GM19035 (cell line): ENCODE results near the gene HIPK4.
A peak's percentile ranks its signal among the peaks of the same experiment; 100 is the strongest.

Experiments
- ATAC-seq: cut with Tn5 transposase; IDR thresholded peaks from one replicate; pipeline ENCODE4 v1.9.1; 2021; ENCODE audit not compliant: unreplicated experiment

The HIPK4 gene

DNA sequence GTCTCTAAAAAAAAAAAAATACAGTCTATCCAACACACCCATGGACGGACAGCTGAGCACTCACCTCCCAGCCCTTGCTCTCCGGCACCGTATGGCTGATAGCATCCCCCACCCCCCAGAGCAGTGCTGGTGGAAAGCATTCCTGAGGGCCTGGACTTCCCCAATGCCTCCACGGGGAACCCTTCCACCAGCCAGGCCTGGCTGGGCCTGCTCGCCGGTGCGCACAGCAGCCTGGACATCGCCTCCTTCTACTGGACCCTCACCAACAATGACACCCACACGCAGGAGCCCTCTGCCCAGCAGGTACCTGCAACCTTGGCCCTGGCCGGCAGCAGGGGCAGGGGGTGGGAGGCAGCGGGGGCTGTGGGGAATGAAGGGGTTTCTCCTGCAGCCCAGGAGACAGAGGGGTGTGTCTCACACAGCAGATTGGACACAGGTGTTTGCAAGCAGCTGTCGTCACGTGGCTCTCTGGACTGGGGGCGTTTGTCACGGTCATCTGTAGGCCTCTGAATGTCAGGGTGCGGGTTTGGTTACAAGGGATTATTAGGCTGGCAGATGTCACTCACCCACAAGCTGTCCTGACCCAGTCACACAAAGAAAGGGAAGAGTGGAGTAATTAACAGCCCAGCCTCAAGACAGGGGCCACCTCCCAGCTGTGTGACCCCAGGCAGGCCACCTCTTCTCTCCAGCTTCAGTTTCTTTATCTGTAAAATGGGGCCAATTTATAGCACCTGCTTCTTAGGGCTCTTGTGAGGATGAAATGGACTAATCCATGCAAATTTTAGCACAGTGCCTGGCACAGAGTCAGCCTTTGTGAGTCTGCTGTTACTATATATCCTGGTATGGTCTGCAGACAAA lies 22.2 kb downstream of the HIPK4 start:
- no peak for ATAC-seq

DNA sequence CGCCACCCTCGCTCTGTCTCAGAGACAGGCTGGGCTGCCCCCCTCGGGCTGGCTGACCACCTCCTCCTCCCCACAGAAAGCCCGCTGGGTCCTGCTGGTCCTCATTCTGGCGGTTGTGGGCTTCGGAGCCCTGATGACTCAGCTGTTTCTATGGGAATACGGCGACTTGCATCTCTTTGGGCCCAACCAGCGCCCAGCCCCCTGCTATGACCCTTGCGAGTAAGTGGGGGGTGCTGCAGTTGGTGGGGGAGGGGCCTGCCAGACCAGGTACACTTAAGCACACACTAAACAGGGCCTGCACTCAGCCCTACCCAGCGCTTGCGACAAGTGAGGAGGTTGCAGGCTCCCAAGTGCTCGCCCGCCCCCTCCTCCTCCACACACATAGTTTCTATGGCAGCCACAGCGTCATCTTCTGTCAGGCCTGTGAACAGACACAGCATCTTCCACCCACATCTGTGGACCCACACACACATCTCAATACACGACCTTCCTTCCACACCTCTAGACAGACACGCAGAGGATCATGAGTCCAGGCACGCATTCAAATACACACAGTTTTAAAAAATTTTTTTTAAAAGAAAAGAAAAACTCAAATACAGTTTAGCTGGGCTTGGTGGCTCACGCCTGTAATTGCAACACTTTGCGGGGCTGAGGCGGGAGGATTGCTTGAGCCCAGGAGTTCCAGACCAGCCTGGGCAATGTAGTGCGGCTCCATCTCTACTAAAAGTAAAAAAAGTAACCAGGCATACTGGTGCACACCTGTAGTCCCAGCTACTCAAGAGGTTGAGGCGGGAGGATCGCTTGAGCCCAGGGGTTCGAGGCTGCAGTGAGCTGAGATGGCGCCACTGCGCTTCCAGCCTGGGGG lies 23.1 kb downstream of the HIPK4 start:
- ATAC-seq = no peak

DNA sequence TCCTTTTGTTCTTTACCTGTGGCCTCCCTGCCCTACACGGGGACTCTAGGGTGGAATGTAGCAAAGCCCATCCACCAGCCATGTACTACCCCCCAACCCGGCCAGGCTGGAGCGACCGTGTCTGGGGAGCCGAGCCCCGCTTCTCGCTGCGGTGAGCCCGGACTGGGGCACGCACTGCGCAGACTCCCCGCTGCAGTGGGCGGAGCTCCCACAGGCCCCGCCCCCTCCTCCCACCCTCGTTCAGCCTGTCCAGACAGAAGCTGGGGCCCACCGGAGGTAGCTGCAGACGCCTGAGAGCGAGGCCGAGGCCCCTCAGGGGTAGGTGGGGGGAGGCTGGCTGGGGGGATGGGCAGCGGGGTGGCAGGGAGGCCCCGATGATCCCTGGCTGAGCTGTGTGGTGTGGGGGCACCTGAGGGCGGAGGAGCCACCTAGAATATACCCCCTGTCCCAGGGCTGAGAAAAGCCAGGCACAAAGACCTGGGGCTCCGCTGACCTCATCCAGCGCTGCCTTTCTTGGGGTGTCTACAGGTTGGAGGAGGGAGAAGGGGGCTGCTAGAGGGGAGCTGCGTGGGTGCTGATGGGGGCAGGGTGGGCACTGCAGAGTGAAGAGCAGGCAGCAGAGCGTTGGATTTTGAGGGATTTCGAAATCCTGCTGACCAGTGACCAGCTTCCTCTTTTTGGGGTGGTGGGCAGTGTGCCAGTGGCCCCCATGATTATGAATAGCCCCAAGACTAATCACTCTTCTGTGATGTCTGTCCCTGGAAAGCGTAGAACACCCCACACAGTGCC lies 24.2 kb downstream of the HIPK4 start:
- peak; percentile 52 for ATAC-seq

DNA sequence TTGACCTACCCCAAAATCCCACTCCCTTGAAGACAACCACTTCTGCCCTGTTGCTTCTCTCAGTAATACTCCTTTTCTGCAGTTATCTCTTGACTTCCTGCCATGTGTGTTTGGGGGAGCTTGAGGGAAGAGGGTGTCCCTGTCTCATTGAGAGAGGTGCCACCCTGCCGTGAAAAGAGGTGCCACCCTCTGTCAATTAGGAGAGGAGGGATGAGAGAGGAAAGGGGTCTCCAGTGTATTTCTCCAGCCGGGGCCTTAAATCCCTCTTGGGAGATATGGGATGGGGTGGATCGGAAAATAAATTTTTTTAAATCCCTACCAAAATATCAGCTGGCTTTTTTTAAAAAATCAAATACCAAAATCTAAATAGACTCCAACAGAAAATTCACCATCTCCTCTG lies 25.0 kb downstream of the HIPK4 start:
- ATAC-seq = no peak

DNA sequence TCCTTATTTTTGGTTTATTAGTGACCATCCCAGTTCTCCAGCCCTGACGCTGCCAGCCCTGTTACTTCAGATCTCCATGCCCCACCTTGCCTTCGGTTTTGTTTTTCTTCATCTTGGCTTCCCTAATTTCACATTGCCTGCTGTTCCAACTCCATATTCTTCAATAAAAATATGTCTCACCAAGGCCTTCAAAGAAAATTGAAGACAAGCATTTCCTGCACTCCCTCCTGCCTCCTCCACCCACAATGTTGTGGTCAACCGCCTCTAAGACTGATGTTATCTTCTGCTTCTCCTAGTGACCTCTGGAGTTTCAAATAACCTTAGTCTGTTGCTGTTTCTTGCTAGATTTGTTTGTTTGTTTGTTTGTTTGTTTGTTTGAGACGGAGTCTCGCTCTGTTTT lies 26.9 kb downstream of the HIPK4 start:
- ATAC-seq = no peak

DNA sequence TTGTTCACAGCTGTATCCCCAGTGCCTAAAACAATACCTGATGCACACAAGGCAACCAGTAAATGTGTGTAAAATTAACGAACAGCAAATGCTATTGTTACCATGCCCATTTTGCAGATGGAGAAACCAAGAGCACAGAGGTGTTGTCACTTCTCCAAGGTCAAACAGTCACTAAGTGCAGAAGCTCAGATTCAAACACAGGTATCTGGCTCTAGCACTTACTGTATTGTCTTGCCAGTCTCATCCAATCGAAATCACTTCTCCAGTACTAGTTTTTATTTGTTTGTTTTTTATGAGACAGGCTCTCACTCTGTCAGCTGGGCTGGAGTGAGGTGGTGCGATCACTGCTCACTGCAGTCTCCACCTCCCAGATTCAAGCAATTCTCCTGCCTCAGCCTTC lies 27.8 kb downstream of the HIPK4 start:
- ATAC-seq = no peak

DNA sequence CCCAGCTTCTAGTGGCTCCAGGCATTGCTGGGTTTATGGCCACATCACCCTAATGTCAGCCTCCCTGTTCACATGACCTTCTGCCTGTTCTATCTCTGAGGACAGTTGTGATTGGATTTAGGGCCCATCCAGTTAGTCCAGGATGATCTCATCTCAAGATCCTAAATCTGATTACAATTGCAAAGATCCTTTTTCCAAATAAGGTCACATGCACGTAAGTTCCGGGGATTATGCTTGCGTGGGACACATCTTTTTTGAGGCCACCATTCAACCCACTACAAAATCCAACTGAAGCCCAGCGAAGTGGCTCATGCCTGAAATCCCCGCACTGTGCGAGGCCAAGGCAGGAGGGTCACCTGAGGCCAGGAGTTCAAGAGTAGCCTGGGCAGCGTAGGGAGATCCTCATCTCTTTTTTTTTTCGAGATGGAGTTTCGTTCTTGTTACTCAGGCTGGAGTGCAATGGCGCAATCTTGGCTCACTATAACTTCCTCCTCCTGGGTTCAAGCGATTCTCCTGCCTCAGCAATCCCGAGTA lies 29.2 kb downstream of the HIPK4 start:
- no peak for ATAC-seq

DNA sequence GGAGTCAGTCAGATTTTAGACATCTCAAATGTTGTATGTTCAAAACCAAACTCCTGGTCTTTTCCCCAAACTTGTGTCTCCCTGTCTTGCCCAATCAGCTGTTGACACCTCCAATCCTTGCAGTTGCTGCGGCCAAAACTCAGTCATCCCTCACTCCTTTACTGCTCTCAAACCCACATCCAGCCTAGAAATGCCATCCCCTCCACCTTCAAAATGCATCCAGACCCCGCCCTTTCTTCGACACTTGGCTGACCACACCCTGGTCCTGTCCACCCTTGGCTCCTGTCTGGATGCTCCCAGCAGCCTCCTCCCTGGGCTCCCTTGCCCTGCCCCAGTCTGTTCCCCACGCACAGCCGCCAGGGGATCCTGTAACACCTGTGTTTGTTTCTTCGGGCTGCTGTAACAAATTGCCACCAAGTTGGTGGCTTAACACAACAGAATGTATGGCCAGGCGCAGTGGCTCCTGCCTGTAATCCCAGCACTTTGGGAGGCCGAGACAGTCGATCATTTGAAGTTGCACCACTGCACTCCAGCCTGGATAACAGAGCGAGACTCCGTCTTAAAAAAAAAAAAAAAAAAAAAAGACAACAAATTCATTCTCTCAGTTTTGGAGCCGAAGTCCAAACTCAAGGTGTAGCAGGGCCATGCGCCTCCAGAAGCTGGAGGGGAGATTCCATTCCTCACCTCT lies 29.8 kb downstream of the HIPK4 start:
- no peak for ATAC-seq

DNA sequence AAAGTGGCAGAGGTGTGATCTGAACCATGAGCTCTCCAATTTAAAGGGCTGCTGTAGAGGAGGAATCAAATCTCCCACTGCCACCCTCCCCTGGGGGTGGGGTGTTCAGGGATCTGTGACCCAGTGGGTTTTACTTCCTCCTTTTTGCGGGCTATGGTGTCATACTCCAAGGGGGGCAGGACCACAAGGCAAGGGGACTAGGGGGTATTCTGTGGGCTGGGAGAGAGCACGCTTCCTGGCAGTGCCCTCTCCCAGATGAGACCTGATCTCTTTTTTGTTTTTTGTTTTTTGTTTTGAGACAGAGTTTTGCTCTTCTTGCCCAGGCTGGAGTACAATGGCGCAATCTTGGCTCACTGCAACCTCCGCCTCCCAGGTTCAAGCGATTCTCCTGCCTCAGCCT lies 31.2 kb downstream of the HIPK4 start:
- no peak for ATAC-seq

DNA sequence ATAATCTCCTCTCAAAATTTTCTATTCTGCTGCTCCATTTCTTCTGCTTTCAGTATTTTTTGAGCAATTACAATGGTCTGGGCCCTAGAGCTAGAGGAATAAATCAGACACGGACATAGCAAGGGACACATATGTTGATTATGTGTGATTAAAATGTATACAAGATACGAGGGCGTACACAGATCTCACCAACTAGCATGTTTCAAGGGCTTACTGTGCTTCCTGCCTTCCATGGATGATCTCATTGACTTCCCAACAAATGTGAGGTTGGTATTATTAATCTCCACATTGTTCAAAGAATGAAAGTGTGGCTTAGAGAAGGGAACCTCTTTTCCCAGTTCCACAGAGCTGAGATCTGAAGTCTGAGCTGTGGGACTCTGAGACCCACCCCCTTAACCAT lies 32.3 kb downstream of the HIPK4 start:
- ATAC-seq = no peak

DNA sequence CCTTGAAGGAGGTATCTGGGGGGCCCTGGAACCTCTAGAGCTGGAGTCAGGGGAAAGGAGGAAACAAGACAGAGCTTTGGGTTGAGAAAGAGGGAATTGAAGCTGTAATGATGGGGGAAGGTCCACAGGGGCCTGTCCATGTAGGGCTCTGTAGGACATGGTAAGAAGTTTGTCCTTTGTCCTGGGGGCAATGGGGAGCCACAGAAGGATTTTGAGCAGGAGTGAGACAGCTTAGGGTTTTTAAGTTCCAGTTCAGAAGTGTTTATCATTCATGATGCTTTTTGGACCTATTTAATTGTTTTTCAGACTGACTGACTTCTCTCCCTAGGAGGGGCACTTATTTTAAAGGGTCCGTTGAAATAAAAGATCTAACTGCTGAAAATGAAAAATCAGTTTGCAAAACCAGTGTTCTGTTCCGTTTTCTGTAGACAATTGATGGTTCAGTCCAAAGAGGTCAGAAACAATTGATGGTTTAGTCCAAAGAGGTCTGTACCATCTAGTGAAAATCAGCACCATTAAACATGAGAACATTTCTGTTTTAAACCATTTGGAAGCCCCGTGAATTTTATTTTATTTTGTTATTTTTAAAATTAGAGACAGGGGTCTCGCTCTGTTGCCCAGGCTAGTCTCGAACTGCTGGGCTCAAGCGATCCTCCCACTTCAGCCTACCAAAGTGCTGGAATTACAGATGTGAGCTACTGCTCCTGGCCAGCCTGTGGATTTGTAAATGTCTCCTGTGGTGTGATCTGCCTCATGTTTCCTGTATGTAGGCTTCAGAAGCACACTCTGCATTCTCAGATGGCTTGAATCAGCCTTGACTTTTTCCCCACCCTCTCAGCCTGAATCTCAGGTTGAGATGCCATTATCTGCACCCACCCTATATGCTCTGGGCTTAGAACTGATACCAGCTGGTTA lies 33.0 kb downstream of the HIPK4 start:
- ATAC-seq = no peak

DNA sequence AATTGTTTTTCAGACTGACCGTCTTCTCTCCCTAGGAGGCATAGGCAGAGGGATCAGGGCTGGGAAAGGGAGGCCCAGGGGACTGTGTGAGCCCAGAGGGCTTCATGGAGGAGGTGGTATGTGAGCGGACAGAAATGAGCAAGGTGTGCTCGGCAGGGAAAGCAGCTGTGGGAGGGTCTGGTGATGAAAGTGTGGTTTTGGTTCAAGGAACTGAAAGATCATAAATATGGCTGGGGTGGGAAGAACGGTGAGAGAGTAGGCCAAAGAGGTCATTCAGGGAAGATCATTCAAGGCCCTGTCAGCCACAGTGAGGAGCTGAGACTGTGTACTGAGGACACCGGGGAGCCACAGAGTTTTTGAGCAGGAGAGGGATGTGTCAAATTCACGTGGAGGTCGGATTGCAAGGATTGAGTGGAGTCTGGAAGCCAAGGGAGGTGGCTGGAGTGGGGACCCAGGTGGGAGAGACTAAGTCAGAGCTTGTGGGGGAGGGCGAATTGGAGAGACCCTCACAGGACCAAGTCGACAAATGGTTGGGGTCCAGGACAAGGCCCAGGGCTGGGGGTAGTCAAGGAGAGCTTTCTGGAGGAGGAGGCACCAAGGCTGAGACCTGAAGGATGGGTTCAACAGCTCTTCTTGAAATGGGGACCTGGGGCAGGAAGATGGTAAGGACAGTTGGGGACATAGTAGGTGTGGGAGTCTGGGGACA lies 33.9 kb downstream of the HIPK4 start:
- ATAC-seq = no peak

DNA sequence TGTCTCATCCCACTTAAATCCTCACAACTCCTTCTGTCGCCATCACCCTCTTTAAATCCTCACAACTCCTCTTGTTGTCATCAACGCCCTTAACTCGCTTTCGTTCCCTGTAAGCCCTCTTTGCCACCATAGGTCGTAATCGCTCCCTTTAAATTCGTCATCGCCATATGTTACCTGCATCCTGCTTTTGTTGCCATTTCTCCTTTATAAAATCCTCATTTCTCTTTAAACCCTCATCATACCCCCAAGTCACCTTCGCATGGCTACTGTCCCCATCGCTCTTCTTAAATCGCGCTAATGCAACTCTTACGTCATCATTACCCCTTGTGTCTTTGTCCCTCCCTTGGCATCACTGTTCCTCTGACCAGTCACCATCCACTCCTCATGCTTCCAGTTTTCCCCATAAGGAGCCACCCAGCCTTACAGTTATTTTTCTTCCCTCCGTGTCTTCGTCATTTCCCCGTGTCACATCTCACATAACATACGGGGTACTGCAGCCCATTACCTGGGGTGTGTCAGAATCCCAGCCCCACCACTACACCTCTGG lies 40.9 kb downstream of the HIPK4 start:
- no peak for ATAC-seq

DNA sequence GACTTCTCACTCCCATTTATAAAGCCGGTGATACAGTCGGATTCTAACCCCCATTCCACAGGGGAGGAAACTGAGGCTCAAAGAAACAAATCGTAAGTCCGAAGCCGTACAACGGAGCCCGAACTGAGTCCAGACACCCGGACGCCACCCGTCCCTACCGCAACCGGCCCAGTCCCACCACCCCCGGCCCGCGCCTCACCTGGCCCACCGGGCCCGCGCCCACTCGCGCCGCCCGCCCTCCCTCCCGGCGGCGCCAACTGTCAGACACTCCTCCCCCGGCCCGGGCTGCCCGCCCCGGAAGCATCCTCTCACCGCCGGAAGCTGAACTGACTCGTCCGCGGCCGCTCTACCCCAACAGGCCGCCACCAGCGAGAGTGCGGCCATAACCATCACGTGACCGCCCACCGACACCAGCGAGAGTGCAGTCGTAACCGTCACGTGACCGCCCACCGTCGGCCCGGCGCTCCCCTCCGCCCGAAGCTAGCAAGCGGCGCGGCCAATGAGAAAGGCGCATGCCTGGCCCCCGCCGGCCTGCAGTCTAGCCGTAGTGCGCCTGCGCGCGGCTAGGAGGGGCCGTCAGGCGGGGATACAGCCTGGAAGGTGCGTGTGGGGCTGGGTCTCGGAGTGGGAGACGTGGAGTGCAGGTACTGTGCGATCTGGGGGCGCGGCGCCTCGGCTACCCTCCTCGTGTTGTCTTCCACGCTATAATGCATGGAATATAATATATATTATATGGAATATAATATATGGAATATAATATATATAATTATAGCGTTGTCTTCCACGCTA lies 41.7 kb downstream of the HIPK4 start, which contains the start of the genes C19orf47 and PLD3:
C19orf47 (minus strand) TSS at position 273 of the 789 bp plus-strand sequence. CDS start 6,540 bp downstream, outside the sequence.
PLD3 (plus strand) TSS at position 571 of the 789 bp plus-strand sequence. CDS start 17,789 bp downstream, outside the sequence.
- peak; percentile 97 for ATAC-seq

DNA sequence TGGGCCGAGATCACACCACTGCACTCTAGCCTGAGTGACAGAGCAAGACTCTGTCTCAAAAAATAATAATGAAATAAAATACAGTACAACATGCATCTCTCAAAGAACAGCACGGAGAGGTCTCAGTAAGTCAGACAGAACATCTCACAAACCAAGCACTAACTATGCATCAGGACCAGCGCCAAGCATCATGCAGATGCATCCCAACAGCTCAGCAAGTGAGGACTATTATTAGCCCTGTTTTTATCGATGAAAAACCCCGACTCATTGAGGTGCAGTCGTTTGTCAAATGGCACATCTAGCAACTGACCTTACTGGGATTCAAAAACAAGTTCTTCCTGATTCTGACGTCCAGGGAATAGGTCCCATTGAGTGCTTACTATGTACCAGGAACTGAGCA lies 45.6 kb downstream of the HIPK4 start:
- no peak for ATAC-seq

DNA sequence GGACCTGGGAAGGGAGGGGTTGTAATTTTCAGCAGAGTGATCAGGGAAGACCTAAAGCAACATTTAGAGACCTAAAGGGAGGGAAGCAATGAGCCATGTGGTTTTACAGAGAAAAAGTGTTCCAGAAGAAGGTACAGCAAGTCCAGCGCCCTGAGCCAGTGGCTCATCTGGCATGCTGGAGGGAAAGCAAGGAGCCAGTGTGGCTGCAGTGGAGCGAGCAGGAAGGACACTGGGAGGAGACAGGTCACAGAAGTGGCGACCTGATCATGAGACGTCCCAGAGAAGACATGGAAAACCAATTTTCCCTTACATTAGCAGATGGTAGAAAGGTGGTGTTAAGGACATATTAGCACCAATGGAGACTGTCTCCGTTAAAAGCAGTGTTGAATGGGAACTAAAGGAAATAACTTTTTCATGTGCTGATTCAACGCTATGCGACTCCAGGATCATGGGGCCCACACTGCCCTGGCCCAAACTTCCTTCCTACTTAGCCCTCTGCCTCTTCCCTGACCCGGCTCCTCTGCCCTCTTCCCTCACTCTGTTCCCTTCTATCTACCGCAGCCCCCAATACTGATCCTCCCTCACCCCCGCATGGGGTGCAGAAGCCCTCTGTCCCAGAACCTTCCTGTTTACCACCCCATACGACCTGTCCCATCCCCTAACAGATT lies 47.2 kb downstream of the HIPK4 start:
- no peak for ATAC-seq
